ENCODE data around the gene OR10Z1. TPM values are rescaled to one million over a fixed set of nuclear protein-coding genes. Genes with fewer than 3 reads are reported as not detected.

Gene OR10Z1
- polyA plus RNA-seq, 2 of the 4 experiments (the other 2 are of a cell fraction) = not detected

DNA sequence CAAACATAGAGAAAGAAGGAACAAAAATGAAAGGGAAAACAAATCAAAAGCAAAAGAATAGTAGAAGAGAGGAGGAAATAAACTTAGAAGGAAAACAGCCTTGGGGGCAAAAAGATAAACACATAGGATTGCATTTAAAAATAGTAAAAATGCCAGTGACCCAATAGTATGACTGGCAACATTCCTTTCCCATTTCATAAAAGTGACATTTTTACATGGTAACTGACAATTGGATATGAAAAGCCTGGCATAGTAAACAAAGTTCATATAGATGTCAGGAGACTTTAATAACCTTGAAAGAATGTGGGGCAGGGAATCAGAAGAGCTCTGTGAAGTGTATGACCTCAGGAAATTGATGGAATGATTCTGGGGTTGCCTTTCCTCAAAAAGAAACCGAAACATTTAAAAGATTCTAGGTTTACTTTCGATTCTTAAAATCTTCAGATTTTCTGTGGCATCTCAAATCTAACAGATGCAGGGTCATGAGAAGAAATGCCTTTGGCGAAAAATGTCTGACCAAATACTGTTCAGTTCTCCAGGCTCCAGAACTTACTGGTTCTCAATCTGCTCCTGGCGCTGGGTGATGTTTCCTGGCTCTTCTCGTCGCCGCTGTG is 47.8 kb downstream of the OR10Z1 start:
- Histone ChIP-seq H3K9me3 (no peaks in the 10 kb centered on the region), H3K4me2 (peak overlapping the region; percentile 49), H3K27ac (no peak overlapping the region), H3K4me3 (no peak overlapping the region), H3K4me1 (no peaks in the 10 kb centered on the region)
- ChIA-PET POLR2A (no interaction called here), CTCF (no interaction called here)
- TF ChIP-seq BHLHE40 (IDR thresholded peaks at IDR 0.05; ENCODE audit: low read depth, low read length) = no peak
- no peak for TF ChIP-seq MYC (IDR thresholded peaks at IDR 0.05; ENCODE audit: borderline replicate concordance, low read length)
- no peak for TF ChIP-seq HOXB13 (CRISPR knock-in tag; IDR thresholded peaks at IDR 0.05; ENCODE audit: low read depth)
- no peak for TF ChIP-seq CHD2 (IDR thresholded peaks at IDR 0.05; ENCODE audit: low read length, partially characterized antibody)
- no peak for TF ChIP-seq EHF (CRISPR knock-in tag; IDR thresholded peaks at IDR 0.05)
- TF ChIP-seq, protein P1, sequence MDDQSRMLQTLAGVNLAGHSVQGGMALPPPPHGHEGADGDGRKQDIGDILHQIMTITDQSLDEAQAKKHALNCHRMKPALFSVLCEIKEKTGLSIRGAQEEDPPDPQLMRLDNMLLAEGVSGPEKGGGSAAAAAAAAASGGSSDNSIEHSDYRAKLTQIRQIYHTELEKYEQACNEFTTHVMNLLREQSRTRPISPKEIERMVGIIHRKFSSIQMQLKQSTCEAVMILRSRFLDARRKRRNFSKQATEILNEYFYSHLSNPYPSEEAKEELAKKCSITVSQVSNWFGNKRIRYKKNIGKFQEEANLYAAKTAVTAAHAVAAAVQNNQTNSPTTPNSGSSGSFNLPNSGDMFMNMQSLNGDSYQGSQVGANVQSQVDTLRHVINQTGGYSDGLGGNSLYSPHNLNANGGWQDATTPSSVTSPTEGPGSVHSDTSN (IDR thresholded peaks at IDR 0.05) = no peak
- TF ChIP-seq NPAS2 (CRISPR knock-in tag; IDR thresholded peaks at IDR 0.05; ENCODE audit: borderline replicate concordance) = no peak
- TF ChIP-seq, protein P2, sequence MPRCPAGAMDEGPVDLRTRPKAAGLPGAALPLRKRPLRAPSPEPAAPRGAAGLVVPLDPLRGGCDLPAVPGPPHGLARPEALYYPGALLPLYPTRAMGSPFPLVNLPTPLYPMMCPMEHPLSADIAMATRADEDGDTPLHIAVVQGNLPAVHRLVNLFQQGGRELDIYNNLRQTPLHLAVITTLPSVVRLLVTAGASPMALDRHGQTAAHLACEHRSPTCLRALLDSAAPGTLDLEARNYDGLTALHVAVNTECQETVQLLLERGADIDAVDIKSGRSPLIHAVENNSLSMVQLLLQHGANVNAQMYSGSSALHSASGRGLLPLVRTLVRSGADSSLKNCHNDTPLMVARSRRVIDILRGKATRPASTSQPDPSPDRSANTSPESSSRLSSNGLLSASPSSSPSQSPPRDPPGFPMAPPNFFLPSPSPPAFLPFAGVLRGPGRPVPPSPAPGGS (IDR thresholded peaks at IDR 0.05) = no peak
- no peak for TF ChIP-seq TFCP2L1 (CRISPR knock-in tag; IDR thresholded peaks at IDR 0.05)
- no peak for TF ChIP-seq CHD4 (IDR thresholded peaks at IDR 0.05; ENCODE audit: borderline replicate concordance)
- no peak for TF ChIP-seq ZFP36 (IDR thresholded peaks at IDR 0.05; ENCODE audit: borderline replicate concordance, partially characterized antibody)
- TF ChIP-seq, protein P3, sequence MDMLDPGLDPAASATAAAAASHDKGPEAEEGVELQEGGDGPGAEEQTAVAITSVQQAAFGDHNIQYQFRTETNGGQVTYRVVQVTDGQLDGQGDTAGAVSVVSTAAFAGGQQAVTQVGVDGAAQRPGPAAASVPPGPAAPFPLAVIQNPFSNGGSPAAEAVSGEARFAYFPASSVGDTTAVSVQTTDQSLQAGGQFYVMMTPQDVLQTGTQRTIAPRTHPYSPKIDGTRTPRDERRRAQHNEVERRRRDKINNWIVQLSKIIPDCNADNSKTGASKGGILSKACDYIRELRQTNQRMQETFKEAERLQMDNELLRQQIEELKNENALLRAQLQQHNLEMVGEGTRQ (IDR thresholded peaks at IDR 0.05) = no peak
- TF ChIP-seq, protein P4, sequence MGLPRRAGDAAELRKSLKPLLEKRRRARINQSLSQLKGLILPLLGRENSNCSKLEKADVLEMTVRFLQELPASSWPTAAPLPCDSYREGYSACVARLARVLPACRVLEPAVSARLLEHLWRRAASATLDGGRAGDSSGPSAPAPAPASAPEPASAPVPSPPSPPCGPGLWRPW (IDR thresholded peaks at IDR 0.05) = no peak
- TF ChIP-seq KDM1A (IDR thresholded peaks at IDR 0.05; ENCODE audit: low read depth) = no peak
- WGBS (ENCODE audit: missing lambda C conversion rate) = 16% methylated on average over 6 of the region's 7 CpGs
- ATAC-seq = no peak; a peak in 1 of 6 replicates
- FAIRE-seq = no peak
- DNase-seq (ENCODE audit: low read depth in 1 of 2, low spot score in 1 of 2) = no peak

- no peak overlapping the region for H3K4me2 ChIP-seq
- DNase-seq (ENCODE audit: low read depth in 1 of 2, low spot score in 1 of 2) = no peak
- no peak overlapping the region for H3K4me3 ChIP-seq
- no peak for ATAC-seq
- H3K9me3 ChIP-seq = no peaks in the 10 kb centered on the region
- POLR2A ChIA-PET = no interaction called here
- no peak for FAIRE-seq
- TF ChIP-seq RAD21 (conservative IDR thresholded peaks at IDR 0.05 in 1 of 2, IDR thresholded peaks at IDR 0.05 in 1 of 2) = no peak
- no peak for TF ChIP-seq FOSL2 (IDR thresholded peaks at IDR 0.05)
- no peak for TF ChIP-seq FOSL2 (CRISPR knock-in tag; IDR thresholded peaks at IDR 0.05)
- no peak overlapping the region for H3K27ac ChIP-seq
- CTCF ChIA-PET = no interaction called here
- no peaks in the 10 kb centered on the region for H3K4me1 ChIP-seq
Measured at GRCh38 chr1:158654086-158654485, 49.0 kb downstream of the OR10Z1 start.

DNA sequence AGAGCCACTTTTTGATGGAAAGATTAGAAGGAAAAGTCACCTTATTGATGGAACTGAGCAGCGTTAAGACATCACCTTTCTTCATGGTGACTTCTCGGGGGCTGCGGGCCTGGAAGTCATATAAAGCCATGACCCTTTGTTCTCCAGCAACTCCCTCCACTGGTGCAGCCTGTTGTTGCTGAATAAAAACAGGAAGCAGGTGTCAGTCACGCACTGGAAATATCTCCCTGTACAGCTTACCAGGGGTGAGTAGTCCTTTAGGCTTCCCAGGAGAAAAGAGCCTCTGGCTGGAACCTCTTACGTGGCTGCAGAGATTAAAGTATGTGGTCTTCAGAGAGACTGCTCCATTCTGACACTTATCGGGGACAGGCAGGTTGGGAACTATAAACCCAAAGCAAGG is 49.5 kb downstream of the OR10Z1 start:
- 36% methylated on average over 6 of the region's 6 CpGs for WGBS (ENCODE audit: missing lambda C conversion rate)
- Histone ChIP-seq H3K4me2 (no peak overlapping the region), H3K9me3 (no peaks in the 10 kb centered on the region), H3K4me1 (no peaks in the 10 kb centered on the region), H3K4me3 (no peak overlapping the region), H3K27ac (no peak overlapping the region)
- DNase-seq (ENCODE audit: low read depth in 1 of 2, low spot score in 1 of 2) (no peak), FAIRE-seq (no peak), ATAC-seq (no peak)
- ChIA-PET CTCF (no interaction called here), POLR2A (no interaction called here)
- TF ChIP-seq, protein P2 (IDR thresholded peaks at IDR 0.05) = no peak
- TF ChIP-seq, protein P1 (IDR thresholded peaks at IDR 0.05) = no peak
- TF ChIP-seq RNF2 (IDR thresholded peaks at IDR 0.05; ENCODE audit: borderline replicate concordance, low read depth) (no peak), CHD4 (IDR thresholded peaks at IDR 0.05; ENCODE audit: borderline replicate concordance) (no peak), ZC3H11A (IDR thresholded peaks at IDR 0.05) (no peak), HEYL (CRISPR knock-in tag; IDR thresholded peaks at IDR 0.05) (no peak), ZSCAN20 (CRISPR knock-in tag; IDR thresholded peaks at IDR 0.05) (no peak), EHMT2 (IDR thresholded peaks at IDR 0.05; ENCODE audit: low read depth) (no peak), FOXS1 (CRISPR knock-in tag; IDR thresholded peaks at IDR 0.05) (no peak), POLR2A (IDR thresholded peaks at IDR 0.05; ENCODE audit: low read length) (no peak), TP53 (CRISPR knock-in tag; IDR thresholded peaks at IDR 0.05) (no peak), MAFK (IDR thresholded peaks at IDR 0.05; ENCODE audit: partially characterized antibody) (no peak)
- TF ChIP-seq, protein P5, sequence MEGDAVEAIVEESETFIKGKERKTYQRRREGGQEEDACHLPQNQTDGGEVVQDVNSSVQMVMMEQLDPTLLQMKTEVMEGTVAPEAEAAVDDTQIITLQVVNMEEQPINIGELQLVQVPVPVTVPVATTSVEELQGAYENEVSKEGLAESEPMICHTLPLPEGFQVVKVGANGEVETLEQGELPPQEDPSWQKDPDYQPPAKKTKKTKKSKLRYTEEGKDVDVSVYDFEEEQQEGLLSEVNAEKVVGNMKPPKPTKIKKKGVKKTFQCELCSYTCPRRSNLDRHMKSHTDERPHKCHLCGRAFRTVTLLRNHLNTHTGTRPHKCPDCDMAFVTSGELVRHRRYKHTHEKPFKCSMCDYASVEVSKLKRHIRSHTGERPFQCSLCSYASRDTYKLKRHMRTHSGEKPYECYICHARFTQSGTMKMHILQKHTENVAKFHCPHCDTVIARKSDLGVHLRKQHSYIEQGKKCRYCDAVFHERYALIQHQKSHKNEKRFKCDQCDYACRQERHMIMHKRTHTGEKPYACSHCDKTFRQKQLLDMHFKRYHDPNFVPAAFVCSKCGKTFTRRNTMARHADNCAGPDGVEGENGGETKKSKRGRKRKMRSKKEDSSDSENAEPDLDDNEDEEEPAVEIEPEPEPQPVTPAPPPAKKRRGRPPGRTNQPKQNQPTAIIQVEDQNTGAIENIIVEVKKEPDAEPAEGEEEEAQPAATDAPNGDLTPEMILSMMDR (IDR thresholded peaks at IDR 0.05) = no peak
- TF ChIP-seq, protein P4 (IDR thresholded peaks at IDR 0.05) = no peak
